RWPE2 (cell line): ENCODE data around the gene EVC.

Experiments
- ATAC-seq: fragments of 200-7000 bp; cut with Tn5 transposase; 3 replicates; pipeline ENCODE4 v1.9.1; 2021; ENCODE audit warnings: low read depth
- DNase-seq: peaks from one replicate; pipeline ENCODE4 v3.0.0-alpha.2; 2020; ENCODE audit warnings: low spot score
- H3K27ac ChIP-seq: fragments of 450-650 bp; 2 replicates; pipeline ENCODE4 v1.5.1; 2017; ENCODE audit warnings: mild to moderate bottlenecking; ENCODE audit not compliant: poor library complexity, severe bottlenecking
- H3K27me3 ChIP-seq: fragments of 250-450 bp; sonication (Bioruptor Pico); 2 replicates; pipeline ENCODE4 v1.5.1; 2021; ENCODE audit warnings: mild to moderate bottlenecking, moderate library complexity; ENCODE audit not compliant: insufficient read depth, poor library complexity, severe bottlenecking
- H3K36me3 ChIP-seq: fragments of 250-450 bp; sonication (Bioruptor Pico); 2 replicates; pipeline ENCODE4 v1.5.1; 2020; ENCODE audit warnings: low read depth, mild to moderate bottlenecking, moderate library complexity
- H3K4me1 ChIP-seq: fragments of 250-450 bp; sonication (Bioruptor Pico); 2 replicates; pipeline ENCODE4 v1.5.1; 2021; ENCODE audit warnings: mild to moderate bottlenecking, moderate library complexity; ENCODE audit not compliant: insufficient read depth, poor library complexity, severe bottlenecking
- H3K4me3 ChIP-seq: fragments of 250-450 bp; sonication (Bioruptor Pico); 2 replicates; pipeline ENCODE4 v1.5.1; 2021; ENCODE audit warnings: mild to moderate bottlenecking, moderate library complexity; ENCODE audit not compliant: severe bottlenecking
- H3K9me3 ChIP-seq: fragments of 250-450 bp; sonication (Bioruptor Pico); 2 replicates; pipeline ENCODE4 v1.5.1; 2021; ENCODE audit warnings: mild to moderate bottlenecking, moderate library complexity; ENCODE audit not compliant: severe bottlenecking
- TF ChIP-seq, protein P1 (sequence below): fragments of 450-650 bp; IDR thresholded peaks from one replicate; pipeline ENCODE4 v1.5.1; 2017; ENCODE audit warnings: mild to moderate bottlenecking, moderate library complexity; ENCODE audit not compliant: poor library complexity, severe bottlenecking

EVC gene

DNA sequence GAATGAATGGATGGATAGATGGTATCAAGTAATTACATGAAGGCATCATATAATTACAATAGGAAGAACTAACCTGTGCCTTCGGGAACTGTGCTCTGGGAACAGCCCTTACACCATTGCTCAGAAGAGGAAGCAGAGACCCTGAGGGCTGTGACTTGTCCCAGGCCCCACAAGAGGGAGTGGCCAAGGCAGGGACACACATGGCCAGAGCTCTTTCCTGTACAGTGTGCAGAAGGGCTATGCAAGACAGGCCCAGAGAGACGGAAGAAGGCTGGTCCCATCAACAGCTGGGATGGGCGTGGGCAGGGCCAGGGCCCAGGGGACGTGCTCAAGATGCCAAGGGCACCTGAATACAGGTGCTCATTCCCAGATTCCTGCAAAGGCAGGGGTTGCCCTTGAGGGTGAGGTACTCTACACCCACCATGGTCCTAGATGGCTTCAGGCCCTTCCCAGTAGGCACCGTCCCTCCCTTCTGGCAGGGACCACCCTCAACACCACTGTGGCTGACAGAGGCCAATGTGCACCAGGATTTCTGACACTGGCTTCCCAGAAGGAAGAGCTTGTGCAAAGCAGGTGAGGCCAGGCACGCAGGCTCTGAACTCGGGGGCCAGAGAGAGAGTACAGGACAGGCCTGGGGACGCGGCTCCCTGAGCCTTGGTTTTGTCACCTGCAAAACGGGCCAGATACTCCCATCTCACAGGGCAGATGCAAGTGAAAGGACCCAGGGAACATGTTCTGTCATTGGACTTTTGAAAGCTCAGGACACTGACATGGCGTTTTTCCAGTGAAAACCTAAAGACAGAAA is 4.3 kb upstream of the EVC start:
- ATAC-seq (no peak), DNase-seq (no peak)
- Histone ChIP-seq H3K27ac (no peak overlapping the region), H3K4me1 (peaks cover 18% of the 10 kb centered on the region), H3K27me3 (no peaks in the 10 kb centered on the region), H3K4me3 (no peak overlapping the region), H3K36me3 (peaks cover 14% of the 10 kb centered on the region; the same call in 1 of the 2 replicates), H3K9me3 (no peaks in the 10 kb centered on the region)
- TF ChIP-seq, protein P1, sequence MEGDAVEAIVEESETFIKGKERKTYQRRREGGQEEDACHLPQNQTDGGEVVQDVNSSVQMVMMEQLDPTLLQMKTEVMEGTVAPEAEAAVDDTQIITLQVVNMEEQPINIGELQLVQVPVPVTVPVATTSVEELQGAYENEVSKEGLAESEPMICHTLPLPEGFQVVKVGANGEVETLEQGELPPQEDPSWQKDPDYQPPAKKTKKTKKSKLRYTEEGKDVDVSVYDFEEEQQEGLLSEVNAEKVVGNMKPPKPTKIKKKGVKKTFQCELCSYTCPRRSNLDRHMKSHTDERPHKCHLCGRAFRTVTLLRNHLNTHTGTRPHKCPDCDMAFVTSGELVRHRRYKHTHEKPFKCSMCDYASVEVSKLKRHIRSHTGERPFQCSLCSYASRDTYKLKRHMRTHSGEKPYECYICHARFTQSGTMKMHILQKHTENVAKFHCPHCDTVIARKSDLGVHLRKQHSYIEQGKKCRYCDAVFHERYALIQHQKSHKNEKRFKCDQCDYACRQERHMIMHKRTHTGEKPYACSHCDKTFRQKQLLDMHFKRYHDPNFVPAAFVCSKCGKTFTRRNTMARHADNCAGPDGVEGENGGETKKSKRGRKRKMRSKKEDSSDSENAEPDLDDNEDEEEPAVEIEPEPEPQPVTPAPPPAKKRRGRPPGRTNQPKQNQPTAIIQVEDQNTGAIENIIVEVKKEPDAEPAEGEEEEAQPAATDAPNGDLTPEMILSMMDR, result no peak

DNA sequence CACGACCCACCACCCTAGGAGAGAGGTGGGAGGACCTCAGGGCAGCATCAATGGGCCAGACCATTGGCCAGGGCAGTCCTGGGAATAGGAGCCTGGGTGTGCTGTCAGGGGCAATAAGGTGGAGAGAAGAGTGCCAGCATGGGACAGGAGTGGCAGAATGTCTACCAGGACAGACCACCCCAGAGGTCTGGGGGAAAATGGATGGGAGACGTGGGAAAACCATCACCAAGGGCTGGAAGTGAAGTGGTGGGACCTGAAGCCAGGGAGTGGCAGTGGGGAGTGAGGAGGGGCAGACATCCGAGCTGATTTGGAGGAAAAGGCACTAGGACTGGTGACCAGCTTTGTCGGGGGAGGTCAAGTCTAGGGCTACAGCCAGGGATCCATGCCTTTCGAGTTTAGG is 3.6 kb upstream of the EVC start:
- Histone ChIP-seq H3K4me3 (peak overlapping the region; percentile 78), H3K27ac (peak overlapping the region; percentile 62), H3K9me3 (no peaks in the 10 kb centered on the region), H3K36me3 (peaks cover 14% of the 10 kb centered on the region; the same call in 1 of the 2 replicates), H3K4me1 (peaks cover 18% of the 10 kb centered on the region), H3K27me3 (no peaks in the 10 kb centered on the region)
- no peak for DNase-seq
- ATAC-seq, result no peak
- TF ChIP-seq, protein P1, result no peak

DNA sequence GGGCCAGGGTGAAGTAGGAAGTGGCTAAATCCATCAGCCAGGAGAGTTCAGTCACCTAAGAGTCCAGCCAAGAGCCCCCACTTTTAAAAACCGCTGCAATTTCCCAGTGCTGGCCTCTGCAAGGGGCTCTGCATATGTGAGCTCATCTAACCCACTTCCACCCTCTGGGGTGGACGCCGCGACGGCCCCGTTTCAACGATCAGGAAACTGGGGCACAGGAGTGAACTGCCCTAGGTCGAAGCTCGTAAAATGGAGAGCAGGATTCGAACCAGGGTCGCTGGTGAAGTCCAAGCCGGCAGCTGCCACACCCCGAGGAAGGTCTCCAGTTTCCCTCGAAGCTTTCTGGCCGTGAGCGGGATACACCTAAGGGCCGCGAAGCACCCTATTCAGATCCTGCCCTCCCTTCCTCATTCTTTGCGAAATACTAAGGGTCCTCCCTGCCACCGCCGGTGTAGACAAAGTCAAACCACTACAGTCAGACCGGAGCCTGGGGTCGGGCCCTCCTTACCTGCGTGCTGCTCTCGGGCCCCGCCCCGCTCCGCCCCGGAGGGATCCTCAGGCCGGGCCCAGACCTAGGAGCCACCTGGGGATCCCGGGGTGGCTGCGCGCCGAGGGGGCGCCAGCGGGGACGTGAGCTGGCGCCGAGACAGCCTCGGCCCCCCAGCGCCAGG is 3.1 kb upstream of the EVC start:
- DNase-seq, result no peak
- peaks cover 18% of the 10 kb centered on the region for H3K4me1 ChIP-seq
- peak overlapping the region; percentile 62 for H3K27ac ChIP-seq
- peak; percentile 62 for ATAC-seq
- no peaks in the 10 kb centered on the region for H3K9me3 ChIP-seq
- H3K36me3 ChIP-seq, result peaks cover 9% of the 10 kb centered on the region; the same call in 1 of the 2 replicates
- H3K4me3 ChIP-seq, result peak overlapping the region; percentile 78
- H3K27me3 ChIP-seq, result no peaks in the 10 kb centered on the region
- TF ChIP-seq, protein P1, result peak; percentile 10

DNA sequence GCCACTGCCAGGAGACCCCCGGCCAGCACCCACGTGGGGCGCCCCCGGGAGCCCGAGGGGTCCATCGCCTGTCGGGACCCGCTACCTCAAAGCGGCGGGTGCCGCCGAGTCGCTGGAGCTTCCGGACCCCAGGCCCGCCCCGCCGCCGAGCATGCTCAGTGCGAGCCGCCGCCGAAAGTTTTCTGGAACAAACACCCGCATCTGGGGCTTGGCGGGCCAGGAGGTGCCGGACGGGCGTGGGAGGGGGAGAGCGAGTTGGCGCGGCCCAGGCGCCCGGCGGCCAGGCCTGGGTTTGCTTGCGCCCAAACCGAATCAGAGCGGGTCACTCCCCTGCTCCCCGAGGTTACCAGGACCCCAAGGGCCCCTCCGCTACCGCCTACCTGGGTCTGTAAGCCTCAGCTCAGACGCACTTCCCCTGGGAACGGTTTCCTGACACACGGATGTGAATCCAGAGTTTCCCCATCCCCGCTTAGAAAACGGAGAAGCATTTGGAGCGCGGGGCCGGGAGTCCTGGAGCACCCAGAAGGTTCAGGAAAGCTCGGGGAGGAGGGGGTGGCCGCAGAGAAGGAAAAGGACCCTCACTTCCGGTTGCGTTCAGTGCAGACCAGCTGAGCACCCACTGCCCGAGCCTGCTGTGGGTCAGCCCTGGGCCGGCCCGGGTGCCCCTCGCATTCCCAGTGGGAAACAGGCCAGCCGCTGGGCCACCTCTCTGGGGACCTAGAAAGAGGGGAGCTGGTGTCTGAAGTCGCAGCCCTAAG is 2.4 kb upstream of the EVC start, which contains the start of gene EVC2:
EVC2 (minus strand) TSS at position 111 of the 758 bp plus-strand sequence; CDS start at position 65, 46 bp downstream.
- peak within 1 kb of the TSS; percentile 78 for H3K4me3 ChIP-seq

More for the DNA sequence above, 2.4 kb upstream of the EVC start, which contains the start of gene EVC2:
- H3K27me3 ChIP-seq, result no peaks in the 10 kb centered on the region
- H3K36me3 ChIP-seq, result peaks cover 6% of the 10 kb centered on the region; the same call in 1 of the 2 replicates
- ATAC-seq (peak; percentile 54), DNase-seq (no peak)
- H3K27ac ChIP-seq, result peak within 1 kb of the TSS; percentile 62
- peaks cover 18% of the 10 kb centered on the region for H3K4me1 ChIP-seq
- H3K9me3 ChIP-seq, result no peaks in the 10 kb centered on the region
- TF ChIP-seq, protein P1, result no peak
